GM10248 (cell line): ENCODE results near the gene LAMA2.
"Not testable (repeated sequence)": the region's sequence is repeated elsewhere in the genome, so short reads cannot be mapped to it uniquely, and the experiment has no call there.

Source experiments
- CTCF ChIA-PET: fragments of 300-600 bp; sonication (Branson Sonifier 250); formaldehyde crosslinking; extraction: SDS; loops from one replicate; lab custom pipeline; 2021; ENCODE audit warnings: antibody characterized with exemption; lab: Yijun Ruan, JAX
- POLR2A ChIA-PET: fragments of 350-650 bp; sonication (Branson Sonifier 250); formaldehyde crosslinking; extraction: SDS; loops from one replicate; lab custom pipeline; 2020; ENCODE audit warnings: antibody characterized with exemption; lab: Yijun Ruan, JAX
- DNase-seq: peaks from one replicate; pipeline ENCODE4 v3.0.0; 2012; ENCODE audit errors: extremely low spot score
- CTCF ChIP-seq: IDR thresholded peaks from 2 replicates; pipeline ENCODE4 v1.5.1; 2012; ENCODE audit warnings: mild to moderate bottlenecking, low read depth; ENCODE audit errors: extremely low read depth, missing control alignments, control extremely low read depth

The LAMA2 gene

GRCh38 chr6:129146902-129147301 is 264.0 kb downstream of the LAMA2 start:
- no peak for TF ChIP-seq CTCF
- POLR2A ChIA-PET: no interaction called here
- no peak for DNase-seq
- CTCF ChIA-PET: interaction anchor here (0.7 to 4.1 kb wide), 4 partner anchors 8 to 1761 kb away, joined by 3 to 14 read pairs (median 4); no protein-coding TSS in a partner anchor

- ChIA-PET CTCF (no interaction called here), POLR2A (no interaction called here)
- no peak for DNase-seq
- TF ChIP-seq CTCF: no peak
Observed at GRCh38 chr6:129150507-129150906, 267.6 kb downstream of the LAMA2 start.

- ChIA-PET CTCF (no interaction called here), POLR2A (no interaction called here)
- no peak for DNase-seq
- no peak for TF ChIP-seq CTCF
Observed at GRCh38 chr6:129153257-129153656, 270.3 kb downstream of the LAMA2 start.

GRCh38 chr6:129159242-129159641 is 276.3 kb downstream of the LAMA2 start:
- DNase-seq, POLR2A ChIA-PET, CTCF ChIA-PET: not testable (repeated sequence)

GRCh38 chr6:129162605-129163004 is 279.7 kb downstream of the LAMA2 start:
- ChIA-PET POLR2A (no interaction called here), CTCF (no interaction called here)

GRCh38 chr6:129163551-129163950 is 280.6 kb downstream of the LAMA2 start:
- POLR2A ChIA-PET: no interaction called here
- TF ChIP-seq CTCF: no peak

More at GRCh38 chr6:129162605-129163004, 279.7 kb downstream of the LAMA2 start:
- TF ChIP-seq CTCF: no peak
- DNase-seq: no peak

GRCh38 chr6:129164032-129164431 is 281.1 kb downstream of the LAMA2 start:
- ChIA-PET CTCF (no interaction called here), POLR2A (no interaction called here)
- no peak for TF ChIP-seq CTCF
- DNase-seq: no peak

More at GRCh38 chr6:129163551-129163950, 280.6 kb downstream of the LAMA2 start:
- CTCF ChIA-PET: no interaction called here
- DNase-seq: no peak

- CTCF ChIA-PET: interaction anchor here (1.4 kb wide), 1 partner anchor 19 kb away, joined by 3 read pairs; no protein-coding TSS in a partner anchor
- POLR2A ChIA-PET, DNase-seq: not testable (repeated sequence)
Observed at GRCh38 chr6:129172279-129172995, 289.5 kb downstream of the LAMA2 start.
